Measurements from ENCODE around the gene GPR15LG.

- TF ChIP-seq, protein P1, sequence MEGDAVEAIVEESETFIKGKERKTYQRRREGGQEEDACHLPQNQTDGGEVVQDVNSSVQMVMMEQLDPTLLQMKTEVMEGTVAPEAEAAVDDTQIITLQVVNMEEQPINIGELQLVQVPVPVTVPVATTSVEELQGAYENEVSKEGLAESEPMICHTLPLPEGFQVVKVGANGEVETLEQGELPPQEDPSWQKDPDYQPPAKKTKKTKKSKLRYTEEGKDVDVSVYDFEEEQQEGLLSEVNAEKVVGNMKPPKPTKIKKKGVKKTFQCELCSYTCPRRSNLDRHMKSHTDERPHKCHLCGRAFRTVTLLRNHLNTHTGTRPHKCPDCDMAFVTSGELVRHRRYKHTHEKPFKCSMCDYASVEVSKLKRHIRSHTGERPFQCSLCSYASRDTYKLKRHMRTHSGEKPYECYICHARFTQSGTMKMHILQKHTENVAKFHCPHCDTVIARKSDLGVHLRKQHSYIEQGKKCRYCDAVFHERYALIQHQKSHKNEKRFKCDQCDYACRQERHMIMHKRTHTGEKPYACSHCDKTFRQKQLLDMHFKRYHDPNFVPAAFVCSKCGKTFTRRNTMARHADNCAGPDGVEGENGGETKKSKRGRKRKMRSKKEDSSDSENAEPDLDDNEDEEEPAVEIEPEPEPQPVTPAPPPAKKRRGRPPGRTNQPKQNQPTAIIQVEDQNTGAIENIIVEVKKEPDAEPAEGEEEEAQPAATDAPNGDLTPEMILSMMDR (IDR thresholded peaks at IDR 0.05), result no peak
- no peak for TF ChIP-seq ZFX (IDR thresholded peaks at IDR 0.05; ENCODE audit: borderline replicate concordance)
Observed at GRCh38 chr10:84233940-84234339, 60.3 kb downstream of the GPR15LG start.
